MG63 (cell line): ENCODE data around the gene MAPKBP1. TPM values are rescaled to one million over a fixed set of nuclear protein-coding genes. Genes with fewer than 3 reads are reported as not detected.

Experiments used
- DNase-seq: peaks from one replicate; pipeline ENCODE4 v3.0.0-alpha.2; 2020
- H3K27me3 ChIP-seq: fragments of 250-450 bp; sonication (Bioruptor Pico); 2 replicates; pipeline ENCODE4 v1.5.1; 2020; ENCODE audit warnings: mild to moderate bottlenecking, moderate library complexity
- H3K36me3 ChIP-seq: fragments of 250-450 bp; sonication (Bioruptor Pico); 2 replicates; pipeline ENCODE4 v1.5.1; 2020; ENCODE audit warnings: mild to moderate bottlenecking, moderate library complexity
- H3K4me3 ChIP-seq: fragments of 250-450 bp; sonication (Bioruptor Pico); 2 replicates; pipeline ENCODE4 v1.5.1; 2020; ENCODE audit warnings: mild to moderate bottlenecking, moderate library complexity
- H3K9me3 ChIP-seq: fragments of 250-450 bp; sonication (Bioruptor Pico); 2 replicates; pipeline ENCODE4 v1.5.1; 2020; ENCODE audit warnings: mild to moderate bottlenecking, moderate library complexity
- total RNA-seq: library from RNA; depleted of rRNA; stranded (reverse); fragments of >200 nt; shearing (Covaris generic); gene quantifications from 2 replicates; pipeline ENCODE4 v1.2.3, GENCODE V29; 2014; ENCODE audit warnings: low replicate concordance

The MAPKBP1 gene
- total RNA-seq, 1 experiment from 2014 or later = 2.9 TPM

DNA sequence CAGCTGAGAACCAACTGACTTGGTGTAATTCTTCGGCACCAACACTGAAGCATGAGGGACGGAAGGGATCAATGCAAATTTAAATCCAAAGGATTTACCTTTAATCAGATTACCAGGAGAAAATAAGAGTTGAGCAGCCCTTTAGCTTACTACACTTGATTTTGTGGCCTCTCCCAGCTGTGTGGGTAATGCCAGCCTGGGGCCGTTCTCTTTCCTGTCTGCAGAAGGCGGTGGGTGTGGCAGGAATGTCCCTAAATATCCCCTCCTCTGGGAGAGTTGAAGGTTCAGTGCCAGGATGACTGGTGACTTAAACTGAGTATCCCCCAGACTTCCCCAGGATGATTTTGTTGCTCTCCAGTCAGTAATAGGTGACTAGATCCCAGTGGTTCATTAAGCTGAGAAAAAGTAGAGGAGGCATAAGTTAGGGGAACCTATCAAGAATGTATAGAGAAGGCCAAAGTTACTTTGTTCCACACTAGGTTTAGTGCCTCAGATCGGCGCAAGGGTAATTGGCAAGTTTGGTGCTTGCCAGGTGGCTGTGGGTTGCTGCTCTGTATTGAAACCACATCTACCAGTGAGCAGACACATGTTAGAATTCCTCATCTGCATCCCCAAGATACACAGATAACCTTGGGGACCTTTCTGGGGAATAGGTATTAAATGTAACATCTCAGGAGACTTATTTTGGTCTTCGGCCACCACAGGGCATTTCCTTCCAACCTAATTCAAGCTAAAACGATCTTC is 23.1 kb downstream of the MAPKBP1 start:
- no peak for DNase-seq
- Histone ChIP-seq H3K9me3 (no peaks in the 10 kb centered on the region), H3K27me3 (no peaks in the 10 kb centered on the region), H3K36me3 (peaks cover 2% of the 10 kb centered on the region; the same call in 1 of the 2 replicates), H3K4me3 (no peak overlapping the region)

DNA sequence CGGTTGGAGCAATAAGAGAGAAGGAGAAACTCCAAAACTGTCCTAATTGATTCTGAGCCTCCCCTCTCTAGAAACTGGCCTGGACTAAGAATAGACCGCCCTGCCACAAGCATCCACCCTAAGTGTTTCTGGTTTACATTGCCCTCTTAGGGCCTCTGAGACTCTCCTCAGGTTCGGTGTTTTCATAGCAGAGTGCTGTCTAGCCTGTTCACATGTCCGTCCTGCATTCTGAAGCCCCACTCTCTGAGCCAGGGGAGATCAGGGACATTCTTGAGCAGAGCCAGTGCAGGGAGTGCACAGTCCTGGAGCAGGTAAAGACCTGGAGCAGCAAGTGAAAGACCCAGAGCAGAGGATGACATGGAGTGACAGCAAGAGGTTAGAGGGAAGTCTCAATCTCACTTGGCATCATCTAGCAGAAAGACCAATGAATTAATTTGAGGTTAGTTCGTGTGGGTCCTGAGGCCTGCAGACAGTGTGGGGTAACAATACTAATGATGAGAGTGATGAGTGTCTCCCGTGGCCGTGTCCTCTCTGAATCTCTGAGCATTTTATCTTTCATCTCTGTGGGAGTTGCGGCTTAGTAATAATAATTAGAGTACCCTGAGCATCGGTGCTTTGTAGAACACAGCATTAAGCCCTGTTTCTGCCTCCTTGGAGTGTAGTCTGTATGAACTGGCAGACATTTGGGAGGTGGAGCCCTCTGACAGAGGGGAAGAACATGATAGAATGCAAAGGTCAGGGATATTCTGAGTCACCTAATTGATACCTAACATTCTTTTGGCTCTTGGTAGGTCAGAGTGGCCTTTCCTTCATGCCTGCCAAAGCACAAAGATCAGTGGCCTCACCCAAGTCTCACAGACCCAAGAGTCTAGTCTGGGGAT is 24.6 kb downstream of the MAPKBP1 start:
- peak; percentile 31 for DNase-seq
- Histone ChIP-seq H3K27me3 (no peaks in the 10 kb centered on the region), H3K9me3 (no peaks in the 10 kb centered on the region), H3K36me3 (peaks cover 2% of the 10 kb centered on the region; the same call in 1 of the 2 replicates), H3K4me3 (no peak overlapping the region)

GRCh38 chr15:41799488-41799805 is 25.2 kb downstream of the MAPKBP1 start:
- no peak for DNase-seq
- no peaks in the 10 kb centered on the region for H3K9me3 ChIP-seq
- H3K36me3 ChIP-seq = peaks cover 2% of the 10 kb centered on the region; the same call in 1 of the 2 replicates
- H3K4me3 ChIP-seq = no peak overlapping the region
- H3K27me3 ChIP-seq = no peaks in the 10 kb centered on the region

GRCh38 chr15:41801185-41801584 is 26.9 kb downstream of the MAPKBP1 start:
- Histone ChIP-seq H3K9me3 (no peaks in the 10 kb centered on the region), H3K4me3 (no peak overlapping the region), H3K27me3 (no peaks in the 10 kb centered on the region), H3K36me3 (peaks cover 2% of the 10 kb centered on the region; the same call in 1 of the 2 replicates)
- DNase-seq = no peak

DNA sequence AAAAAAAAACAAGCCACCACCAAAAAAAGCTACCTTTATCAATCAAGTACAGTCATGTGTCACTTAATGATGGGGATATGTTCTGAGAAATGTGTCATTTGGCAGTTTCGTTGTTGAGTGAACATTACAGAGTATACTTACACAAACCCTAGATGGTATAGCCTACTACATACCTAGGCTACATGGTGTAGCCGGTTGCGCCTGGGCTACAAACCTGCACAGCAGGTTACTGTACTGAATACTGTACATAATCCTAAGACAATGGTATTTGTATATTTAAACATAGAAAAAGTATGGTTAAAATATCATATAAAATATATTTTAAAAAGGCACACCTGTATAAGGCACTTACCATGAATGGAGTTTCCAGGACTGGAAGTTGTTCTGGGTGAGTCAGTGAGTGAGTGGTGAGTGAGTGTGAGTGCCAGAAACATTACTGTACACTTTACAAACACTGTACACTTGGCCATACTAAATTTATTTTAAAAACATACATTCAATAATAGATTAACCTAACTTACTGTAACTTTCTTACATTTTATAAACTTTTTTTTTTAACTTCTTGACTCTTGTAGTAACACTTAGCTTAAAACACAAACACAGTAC is 27.7 kb downstream of the MAPKBP1 start:
- DNase-seq = peak; percentile 37
- no peak overlapping the region for H3K4me3 ChIP-seq
- H3K36me3 ChIP-seq = peaks cover 2% of the 10 kb centered on the region; the same call in 1 of the 2 replicates
- H3K27me3 ChIP-seq = no peaks in the 10 kb centered on the region
- H3K9me3 ChIP-seq = no peaks in the 10 kb centered on the region

DNA sequence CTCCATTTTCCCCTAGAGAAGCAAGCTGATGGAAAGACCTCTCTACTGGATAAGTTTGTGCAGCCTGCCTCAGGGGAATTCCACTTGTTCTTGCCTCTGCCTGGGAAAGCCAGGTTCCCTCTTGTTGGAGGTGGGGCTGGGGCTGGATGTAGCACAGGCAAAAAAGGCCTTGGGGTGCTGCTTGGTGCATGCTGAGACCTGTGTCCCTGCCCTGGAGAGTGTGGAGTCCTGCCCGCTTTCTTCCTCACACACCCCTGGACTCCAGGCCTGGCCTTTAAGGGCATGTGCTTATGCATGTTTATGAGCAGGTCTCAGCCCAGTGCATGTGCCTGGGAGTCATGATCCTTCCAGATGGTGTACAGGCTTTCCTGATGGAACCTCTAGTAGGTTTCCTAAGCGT is 30.1 kb downstream of the MAPKBP1 start:
- Histone ChIP-seq H3K27me3 (no peaks in the 10 kb centered on the region), H3K36me3 (peaks cover 2% of the 10 kb centered on the region; the same call in 1 of the 2 replicates), H3K4me3 (no peak overlapping the region), H3K9me3 (no peaks in the 10 kb centered on the region)
- DNase-seq = no peak

DNA sequence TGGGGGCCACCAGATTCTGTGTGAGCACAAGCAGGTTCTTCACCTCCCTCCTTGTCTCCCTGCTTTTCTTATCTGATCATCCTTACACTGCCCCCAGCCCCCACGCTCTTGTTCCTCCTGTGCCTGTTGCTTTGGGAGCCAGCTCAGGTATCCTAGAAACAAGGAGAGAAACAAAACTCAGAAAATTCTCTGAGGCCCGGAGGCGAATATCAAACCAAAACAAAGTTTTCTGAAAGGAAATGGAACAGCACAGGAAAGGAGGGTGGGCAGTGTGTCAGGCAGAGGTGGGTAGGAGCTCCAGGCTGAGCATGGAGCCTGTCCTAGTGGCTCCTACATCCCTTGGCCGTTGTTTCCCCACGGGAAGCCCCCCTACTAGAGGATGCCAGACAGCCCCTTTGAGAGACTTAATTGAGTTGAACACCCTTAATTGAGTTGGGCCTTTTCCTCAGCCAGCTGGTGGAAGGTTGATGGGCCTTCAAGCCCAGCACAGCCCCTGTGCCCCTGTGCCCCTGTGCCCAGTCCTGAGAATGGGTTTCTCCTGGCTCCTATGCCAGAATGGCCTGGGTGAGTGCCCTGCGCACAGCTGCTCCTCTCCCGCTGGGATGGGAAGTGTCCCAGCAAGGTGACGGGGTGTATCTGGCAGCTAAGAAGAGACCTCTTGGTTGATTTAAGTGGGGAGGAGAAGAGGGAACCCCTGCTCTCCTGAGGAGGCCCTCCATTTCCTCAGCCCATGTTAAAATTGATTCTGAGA is 30.8 kb downstream of the MAPKBP1 start:
- H3K27me3 ChIP-seq = no peaks in the 10 kb centered on the region
- H3K9me3 ChIP-seq = no peaks in the 10 kb centered on the region
- H3K36me3 ChIP-seq = peaks cover 2% of the 10 kb centered on the region; the same call in 1 of the 2 replicates
- DNase-seq = no peak
- no peak overlapping the region for H3K4me3 ChIP-seq

DNA sequence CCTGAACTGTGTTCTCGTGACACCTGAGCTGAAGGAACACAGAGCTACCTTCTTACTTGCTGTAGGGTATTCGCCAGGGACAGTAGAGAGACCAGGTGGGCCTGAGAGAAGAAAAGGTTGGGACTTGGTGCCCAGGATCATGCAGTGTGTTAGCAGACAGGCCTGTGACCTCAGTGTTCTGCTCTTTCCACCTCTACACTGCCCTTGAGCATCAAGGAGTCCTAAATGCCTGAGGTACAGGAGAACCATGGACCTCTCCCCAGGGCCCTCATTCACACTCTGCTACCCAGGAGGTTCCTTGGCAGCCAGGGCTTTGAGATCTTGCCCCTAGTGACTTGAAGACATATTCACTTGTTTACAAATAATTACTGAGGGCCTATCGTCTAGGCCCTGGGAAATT is 31.4 kb downstream of the MAPKBP1 start:
- Histone ChIP-seq H3K27me3 (no peaks in the 10 kb centered on the region), H3K36me3 (peaks cover 1% of the 10 kb centered on the region; the same call in 1 of the 2 replicates), H3K4me3 (no peak overlapping the region)

GRCh38 chr15:41806291-41807181 is 32.3 kb downstream of the MAPKBP1 start:
- Histone ChIP-seq H3K9me3 (no peaks in the 10 kb centered on the region), H3K4me3 (no peak overlapping the region), H3K36me3 (no peaks in the 10 kb centered on the region), H3K27me3 (no peaks in the 10 kb centered on the region)
- no peak for DNase-seq

More for the DNA sequence above, 31.4 kb downstream of the MAPKBP1 start:
- no peaks in the 10 kb centered on the region for H3K9me3 ChIP-seq
- DNase-seq = no peak

DNA sequence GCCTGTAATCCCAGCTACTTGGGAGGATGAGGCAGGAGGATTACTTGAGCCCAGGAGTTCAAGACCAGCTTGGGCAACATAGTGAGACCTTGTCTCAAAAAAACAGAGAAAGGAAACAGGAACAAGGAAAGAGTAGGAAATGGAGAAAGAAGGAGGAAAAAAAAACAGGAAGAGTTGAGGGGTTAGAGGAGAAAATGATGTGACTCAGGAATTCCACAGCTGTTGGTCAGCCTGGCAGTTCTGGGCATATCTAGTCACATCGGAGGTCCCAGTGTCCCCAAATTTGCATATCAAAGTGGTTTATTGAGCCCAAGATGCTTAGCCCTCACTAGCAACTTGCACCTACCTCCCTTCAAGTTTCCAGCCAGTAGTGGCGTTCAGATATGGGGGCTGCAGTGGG is 34.8 kb downstream of the MAPKBP1 start:
- Histone ChIP-seq H3K4me3 (no peak overlapping the region), H3K9me3 (no peaks in the 10 kb centered on the region), H3K27me3 (no peaks in the 10 kb centered on the region), H3K36me3 (no peaks in the 10 kb centered on the region)
- DNase-seq = no peak

GRCh38 chr15:41809526-41810220 is 35.4 kb downstream of the MAPKBP1 start:
- Histone ChIP-seq H3K4me3 (no peak overlapping the region), H3K27me3 (no peaks in the 10 kb centered on the region), H3K36me3 (no peaks in the 10 kb centered on the region; the same call in 1 of the 2 replicates), H3K9me3 (no peaks in the 10 kb centered on the region)
- DNase-seq = no peak

GRCh38 chr15:41810651-41811431 is 36.6 kb downstream of the MAPKBP1 start:
- Histone ChIP-seq H3K36me3 (no peaks in the 10 kb centered on the region; the same call in 1 of the 2 replicates), H3K9me3 (no peaks in the 10 kb centered on the region), H3K27me3 (no peaks in the 10 kb centered on the region), H3K4me3 (no peak overlapping the region)
- no peak for DNase-seq

DNA sequence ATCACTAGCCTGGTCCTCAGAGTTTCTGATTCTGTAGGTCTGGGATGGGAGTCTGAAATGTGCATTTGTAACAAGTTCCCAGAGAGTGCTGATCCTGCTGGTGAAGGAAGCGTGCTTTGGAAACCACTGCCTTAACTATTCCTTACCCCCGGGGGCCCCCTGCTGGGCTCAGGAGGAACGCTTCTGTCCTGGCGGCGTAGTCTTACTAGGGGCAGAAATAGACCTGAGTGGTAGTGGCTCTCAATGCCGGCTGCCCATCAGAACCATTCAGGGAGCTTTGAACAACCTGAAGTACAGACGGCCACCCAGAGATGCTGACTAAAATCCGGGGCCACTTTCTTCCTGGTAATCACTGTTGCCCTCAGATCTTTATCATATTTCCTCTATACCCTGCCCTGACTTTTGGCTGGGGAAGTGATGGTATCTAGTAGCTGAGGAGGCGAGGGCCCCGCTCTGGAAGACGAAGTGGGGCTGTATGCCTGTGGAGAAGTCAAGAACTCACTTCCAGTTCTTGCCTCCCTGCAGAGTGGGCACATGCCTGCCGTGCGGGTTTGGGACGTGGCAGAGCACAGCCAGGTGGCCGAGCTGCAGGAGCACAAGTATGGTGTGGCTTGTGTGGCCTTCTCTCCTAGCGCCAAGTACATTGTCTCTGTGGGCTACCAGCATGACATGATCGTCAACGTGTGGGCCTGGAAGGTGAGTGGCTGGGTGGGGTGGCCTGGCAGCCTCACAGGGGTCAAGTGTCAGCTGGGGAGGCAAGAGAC is 37.3 kb downstream of the MAPKBP1 start:
- peak; percentile 47 for DNase-seq
- no peaks in the 10 kb centered on the region for H3K9me3 ChIP-seq
- H3K27me3 ChIP-seq = no peaks in the 10 kb centered on the region
- no peaks in the 10 kb centered on the region; the same call in 1 of the 2 replicates for H3K36me3 ChIP-seq
- H3K4me3 ChIP-seq = no peak overlapping the region
